Stimulated activated naive CD4-positive, alpha-beta T cell (primary cell): ENCODE data around the gene ZNF618.

ENCODE experiments used
- DNase-seq, 6 experiments: peaks; one replicate each; lab custom pipeline; 2025; lab: John Stamatoyannopoulos, UW

Gene ZNF618

DNA sequence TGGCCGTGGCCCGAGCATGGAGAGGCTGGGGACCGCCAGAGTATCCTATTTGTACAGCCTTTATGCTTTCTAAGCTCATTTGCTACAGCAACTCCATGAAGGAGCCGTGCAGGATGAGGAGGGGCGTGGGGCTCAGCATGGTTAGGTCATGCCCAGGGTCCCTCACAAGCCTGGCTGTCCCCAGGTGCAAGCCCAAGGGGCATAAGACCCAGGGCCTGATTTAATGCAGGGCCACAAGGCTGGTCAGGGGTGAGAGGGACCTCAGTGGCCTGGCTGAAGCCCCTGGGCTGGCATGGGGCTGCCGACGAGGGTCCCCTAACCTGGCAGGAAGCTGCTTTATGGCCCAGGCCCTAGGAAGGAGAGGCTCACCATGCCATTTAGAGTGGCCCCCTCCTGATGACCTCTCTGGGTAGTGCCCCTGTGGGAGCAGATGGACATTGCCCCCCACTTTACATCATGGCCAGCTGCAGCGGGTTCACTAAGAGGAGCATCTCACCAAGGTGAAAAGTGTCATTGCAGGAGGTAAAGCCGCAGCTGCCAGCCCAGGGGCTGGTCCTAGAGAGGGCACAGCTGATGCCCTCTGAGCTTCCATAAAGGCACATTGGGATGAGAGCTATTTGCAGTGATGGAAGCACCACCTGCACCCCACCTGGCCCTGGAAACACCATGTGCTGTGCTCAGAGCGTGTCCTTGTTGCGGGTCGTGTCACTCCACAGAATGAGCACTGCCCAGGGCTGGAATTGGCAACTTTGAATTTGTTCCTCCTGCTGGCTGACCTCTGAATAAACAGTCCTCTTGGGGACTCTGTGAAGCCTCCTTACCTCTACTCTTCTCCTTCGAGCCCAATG, 58.9 kb downstream of the ZNF618 start:
- DNase-seq: no peak

DNA sequence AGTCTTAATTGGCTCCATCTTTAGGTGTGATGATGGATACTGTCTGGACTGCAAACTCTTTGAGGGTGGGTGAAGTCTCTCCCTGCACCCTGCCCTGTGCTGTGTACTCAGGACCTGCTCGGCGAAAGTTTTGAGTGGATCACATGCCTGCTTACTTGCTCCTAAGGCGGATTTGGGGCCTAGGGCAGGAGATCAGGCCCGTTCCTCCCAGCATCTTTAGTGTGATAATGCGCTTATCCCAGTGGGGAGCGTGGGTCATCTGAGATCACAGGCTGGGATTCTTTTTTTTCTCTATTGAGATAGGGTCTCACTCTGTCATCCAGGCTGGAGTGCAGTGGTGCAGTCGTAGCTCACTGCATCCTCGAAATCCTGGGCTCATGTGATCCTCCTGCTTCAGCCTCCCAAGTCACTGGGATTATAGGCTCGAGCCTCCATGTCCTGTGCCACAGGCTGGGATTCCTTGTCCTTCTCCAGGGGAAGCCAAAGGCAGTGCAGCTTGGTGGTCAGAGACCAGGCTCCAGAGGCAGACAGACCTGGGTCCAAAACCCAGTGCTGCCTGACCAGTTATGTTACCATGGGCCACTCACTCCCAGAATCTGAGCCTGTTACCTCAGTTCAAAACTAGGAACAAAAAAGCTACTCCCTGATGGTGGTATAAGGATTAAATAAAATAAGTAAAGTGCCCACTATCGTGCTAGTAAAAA, 59.7 kb downstream of the ZNF618 start:
- no peak for DNase-seq

DNA sequence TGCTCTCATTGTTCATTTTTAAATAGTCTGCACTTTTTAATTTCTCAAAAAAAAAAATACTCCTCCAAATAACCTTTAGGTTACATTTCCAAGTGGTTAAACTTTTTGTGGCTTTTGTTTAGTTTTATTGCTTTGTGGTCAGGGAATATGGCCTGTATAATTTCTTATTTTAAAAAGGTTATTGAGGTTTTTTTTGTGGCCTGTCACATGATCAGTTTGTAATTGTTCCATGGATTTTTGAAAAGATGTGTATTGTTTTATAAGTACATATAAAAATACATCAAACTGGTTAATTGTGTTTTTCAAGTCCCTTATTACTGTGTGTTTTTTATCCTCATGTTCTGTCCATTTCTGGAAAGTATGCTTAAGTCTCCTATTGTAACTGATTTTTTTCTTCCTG, 64.0 kb downstream of the ZNF618 start:
- no peak for DNase-seq

DNA sequence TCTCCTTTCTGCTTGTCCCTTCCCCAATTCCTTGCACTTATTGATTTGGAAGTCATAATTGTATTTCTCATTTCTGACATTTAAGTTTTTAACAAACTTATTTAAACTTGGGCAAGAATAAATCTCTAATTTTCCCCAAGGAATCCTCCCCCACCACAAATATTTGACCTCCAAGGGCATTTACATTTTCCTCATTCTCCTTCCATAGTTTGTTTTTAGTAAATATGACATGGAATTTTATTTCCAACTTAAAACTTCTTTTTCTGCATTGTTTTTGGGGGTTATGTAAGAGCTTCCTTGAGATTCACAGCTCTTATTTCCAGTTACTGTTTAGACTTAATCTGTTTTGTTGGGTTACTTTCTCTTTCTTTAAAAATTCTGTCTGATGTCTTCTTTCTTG, 64.9 kb downstream of the ZNF618 start:
- DNase-seq: no peak

DNA sequence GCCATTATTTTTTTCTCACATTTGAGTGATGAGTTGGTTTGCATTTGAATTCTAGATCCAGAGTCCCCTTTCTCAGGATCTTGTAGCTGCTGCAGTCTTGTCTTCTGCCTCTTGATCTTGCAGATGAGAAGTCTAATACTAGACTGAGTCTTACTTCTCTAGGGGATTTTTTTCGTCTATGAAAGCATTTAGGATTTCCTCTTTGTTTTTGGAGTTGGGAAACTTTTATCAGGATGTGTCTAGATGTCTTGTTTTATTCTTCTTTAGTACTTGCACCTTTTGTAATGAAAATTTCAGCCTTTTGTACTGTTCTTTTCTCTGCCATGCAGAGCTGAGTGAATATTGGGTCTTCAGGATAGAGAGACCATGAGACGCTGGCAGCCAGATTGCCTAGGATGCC, 65.4 kb downstream of the ZNF618 start:
- DNase-seq: no peak

DNA sequence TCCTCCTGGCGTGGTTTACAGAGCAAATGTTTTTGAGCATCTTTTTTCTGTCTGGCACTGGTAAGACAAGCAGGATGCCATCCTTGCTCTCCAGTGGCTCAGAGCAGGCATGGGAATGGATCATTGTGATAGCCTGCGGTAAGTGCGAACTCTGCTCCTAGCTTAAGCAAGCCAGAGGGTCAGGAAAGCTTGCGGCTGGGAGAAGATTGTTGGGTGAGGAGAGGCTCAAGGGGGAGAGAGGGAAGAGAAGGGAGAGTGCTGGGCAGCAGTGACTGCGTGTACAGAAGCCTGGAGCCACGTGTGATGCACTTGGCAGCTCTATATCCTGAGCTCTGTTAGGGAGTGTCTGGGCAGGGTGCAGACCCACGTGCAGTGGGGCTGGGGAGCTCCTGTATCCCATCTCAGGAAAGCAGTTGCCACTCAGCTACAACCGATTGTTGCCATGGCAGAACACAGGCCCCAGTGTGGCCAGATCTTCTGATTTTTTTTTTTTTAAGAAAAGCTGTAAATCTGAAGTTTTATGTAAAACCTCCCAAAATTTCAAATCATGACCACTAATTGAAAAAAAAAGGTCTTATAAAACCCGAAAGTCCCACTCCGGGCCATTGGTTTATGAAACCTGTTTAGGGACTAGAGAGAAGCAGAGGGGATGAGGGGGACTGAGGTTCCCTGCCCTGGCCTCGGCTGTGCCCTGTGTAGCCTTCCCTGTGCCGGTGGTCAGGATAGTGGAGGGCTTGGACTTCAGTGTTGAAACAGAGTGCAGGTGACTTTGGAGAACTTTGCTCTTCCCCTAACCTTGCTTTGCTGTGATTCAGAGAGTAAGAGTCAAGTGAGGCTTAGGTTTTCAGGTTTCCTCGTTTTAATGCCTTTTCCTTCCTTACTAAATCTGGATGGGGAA, 67.3 kb downstream of the ZNF618 start:
- DNase-seq: no peak

DNA sequence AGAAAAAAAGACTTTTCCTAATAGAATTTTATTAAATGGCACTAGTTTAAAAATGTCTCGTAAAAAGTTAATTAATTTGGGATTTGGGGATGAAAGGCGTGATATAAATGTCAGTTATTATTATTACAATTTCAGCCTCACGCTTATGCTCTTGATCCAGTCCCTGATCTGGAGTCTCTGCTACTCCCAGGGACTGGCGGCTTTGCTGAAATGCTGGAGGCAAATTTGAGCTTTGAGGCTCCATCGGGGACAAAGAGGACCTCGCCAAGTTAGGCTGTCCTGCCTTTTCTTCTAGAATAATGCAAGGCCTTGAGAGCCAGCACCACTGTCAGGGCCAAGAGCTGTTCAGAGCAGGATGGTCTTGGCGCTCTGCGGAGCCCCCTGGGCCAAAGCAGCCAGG, 69.7 kb downstream of the ZNF618 start:
- no peak for DNase-seq

DNA sequence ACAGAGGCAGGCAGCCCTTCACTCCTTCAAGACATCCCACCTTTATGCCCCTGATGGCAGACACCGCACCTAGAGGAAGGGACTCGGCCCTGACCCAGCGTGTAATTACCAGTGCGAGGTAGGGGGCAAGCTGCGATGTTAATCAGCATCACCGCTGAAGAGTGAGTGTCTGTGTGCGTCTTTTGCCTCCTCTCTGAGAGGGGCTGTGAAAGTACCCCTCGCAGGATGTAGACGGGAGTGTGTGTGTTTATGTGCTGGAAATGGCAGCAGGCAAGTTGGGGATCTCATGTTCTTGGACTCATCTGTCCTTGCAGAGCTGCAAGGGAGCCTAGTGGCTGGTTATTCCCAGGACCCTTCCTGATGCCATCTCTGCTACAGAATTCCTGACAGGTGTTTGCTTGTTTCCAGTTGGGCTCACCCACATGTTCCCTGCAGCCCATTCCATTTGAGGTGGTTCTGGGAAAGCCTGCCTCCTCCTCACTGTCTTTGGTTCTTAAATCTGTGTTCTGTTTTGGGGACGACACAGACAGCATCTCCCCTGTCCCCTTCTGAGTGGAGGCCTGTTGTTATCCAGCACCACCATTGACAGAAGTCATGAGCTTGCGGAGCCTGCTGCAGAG, 70.5 kb downstream of the ZNF618 start:
- no peak for DNase-seq

DNA sequence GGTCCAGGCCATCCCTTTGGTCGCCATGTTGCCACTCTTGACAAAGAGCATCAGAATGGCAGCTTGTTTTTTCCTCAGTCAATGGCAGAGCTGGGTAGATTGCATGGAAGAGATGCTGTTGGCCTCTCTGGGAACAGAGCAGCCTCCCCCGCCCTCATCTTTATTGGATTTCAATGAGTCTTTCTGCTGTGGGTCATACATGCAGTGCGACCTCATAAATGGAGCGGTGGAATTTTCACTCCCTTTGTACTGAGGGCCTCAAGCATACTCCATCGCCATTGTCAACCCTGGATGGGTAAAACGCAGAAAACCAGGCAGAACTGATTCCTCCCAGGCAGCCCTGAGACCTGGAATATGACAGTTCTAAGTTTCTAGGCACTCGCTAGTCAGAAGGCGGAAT, 71.8 kb downstream of the ZNF618 start:
- no peak for DNase-seq

DNA sequence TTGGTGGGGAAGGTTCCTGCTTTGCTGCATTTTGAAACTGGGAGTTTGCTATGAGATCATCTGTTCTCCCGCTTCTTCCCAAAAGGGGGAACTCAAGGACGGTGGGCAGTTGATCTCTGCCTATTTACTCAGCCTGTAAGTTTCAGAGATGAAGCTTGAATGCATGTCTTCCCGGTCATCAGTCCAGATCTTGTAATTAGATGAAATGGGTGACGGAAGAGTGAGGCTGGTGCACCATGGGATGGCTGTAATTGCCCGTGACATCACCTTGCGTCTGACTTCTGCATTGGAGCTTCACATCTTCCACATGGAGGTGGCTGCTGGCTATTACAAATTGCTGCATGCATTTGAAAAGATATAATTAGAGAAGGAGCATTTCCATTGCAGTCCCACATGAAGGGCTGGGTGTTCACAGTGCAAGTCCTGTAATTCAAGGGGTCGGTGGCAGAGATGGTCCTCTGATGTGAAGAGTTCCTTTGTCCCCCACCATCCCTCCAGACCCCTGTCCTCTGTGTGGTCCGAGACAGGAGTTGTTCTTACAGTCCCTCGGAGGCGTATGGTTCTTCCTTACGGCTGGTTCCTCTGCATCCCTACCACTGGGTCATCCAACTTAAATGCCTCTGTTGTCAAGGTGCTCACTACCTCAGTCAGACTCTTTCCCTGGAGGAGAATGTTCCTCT, 72.9 kb downstream of the ZNF618 start:
- DNase-seq: no peak

DNA sequence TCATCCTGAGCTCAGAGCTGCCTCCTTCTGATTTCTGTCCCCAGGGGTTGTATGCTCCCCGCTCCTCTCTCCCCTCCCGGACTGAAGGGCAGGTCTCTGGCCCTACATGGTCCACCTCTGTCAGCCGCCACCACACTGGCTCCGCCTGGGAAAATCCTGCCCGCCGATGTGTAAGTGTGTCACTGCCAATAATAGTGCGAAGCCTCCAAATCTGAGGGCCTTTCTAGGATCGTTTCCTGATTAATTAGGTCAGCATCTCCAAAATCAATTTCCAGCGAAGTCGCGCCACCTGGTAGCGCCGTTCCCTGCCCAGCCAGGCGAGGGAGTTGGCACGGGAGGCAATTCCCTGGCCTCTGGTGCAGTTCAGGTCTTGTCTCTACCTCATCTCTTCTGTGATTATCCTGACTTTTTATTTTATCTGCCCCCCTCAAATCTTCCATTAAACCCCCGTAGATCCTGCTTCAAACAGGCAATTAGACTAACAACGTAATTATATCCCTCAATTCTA, 73.5 kb downstream of the ZNF618 start:
- DNase-seq: no peak

DNA sequence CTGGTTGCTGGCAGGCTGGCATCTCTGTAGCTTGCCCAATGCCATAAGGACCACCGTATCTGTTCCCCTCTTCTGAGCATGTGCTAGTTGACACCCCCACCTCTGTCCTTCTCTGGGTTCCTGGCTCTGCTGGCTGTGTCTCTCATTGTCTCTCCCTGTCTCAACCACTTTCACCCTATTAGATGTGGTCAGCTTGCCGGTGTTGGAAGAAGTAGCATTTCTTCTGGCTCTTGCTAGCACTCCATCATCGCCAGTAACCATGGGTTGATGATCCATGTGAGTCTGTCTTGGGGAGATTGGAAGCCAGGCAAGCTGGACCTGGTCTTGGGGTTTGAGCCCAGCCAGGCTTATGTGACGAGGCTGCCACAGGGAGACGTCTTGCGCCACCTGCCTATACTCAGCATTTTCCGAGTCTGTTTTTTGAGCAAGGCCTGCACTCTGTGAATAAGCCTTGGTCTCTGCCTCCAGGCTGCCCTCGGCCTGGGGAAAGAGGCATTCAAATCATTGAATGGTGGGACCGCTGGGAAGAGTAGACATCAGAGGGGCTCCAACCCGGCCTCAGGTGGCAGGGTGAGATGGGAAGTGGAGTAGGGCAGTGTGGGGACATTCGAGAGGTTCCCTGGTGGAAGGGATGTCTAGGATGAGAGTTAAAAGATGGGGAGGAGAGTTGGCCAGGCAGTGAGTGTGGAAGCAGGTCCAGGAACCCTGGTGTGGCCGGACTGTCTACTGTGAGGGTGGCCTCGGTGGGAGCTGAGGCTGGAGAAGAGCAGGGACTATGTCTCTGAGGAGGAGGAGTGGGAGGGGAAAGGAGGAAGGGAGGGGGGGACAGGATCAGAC, 74.3 kb downstream of the ZNF618 start:
- DNase-seq: no peak

DNA sequence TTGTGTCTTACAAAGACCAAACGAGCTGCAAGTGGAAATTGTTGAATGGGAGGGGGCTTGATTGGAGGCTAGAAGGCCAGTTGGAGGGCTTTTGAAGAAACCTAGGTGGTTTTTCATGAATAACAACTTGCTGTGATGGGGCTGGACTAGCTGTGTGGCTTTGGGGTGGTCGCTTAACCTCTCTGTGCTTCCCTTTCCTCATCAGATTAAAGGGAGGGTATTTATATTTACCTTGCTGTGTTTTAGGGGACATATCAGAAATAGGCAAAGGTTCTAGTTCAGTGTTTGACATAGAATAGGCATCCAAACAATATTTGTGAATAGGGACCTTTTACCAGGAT, 74.9 kb downstream of the ZNF618 start:
- DNase-seq: no peak

DNA sequence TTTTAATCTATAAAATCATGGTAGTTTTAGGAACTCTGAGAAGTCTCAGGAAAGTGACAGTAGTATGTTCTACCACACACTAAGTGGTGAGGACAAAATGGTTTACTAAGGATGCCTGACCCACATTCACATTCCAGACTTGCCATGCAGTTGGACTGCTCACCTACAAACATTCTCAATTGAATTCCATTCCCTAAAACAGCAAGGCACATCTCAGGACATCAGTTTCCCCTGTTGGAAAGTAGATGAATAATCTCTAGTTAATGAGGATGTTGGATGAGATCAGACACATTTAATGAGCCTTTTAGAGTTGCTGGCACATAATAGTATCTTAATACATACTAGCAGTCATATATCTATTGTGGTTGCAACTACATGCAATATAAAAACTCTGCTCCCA, 76.6 kb downstream of the ZNF618 start:
- DNase-seq: no peak

DNA sequence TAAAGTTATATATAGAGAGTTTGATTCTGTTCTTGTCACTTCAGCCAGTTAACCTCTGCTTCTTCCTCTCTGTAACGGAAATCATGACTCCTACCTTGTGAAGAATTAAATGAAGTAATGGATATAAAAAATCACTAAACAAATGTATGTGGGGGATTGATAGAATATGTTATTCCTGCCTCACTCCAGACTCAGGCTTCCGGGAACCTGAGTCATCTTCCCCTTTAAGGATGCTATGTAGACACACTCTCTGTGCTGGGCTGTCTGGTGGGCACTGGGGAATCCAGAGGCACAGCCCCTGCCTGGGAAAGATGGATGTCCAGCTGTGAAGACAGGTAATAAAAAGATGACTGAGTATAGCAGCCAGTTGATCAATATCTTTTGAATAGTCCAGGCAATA, 77.4 kb downstream of the ZNF618 start:
- DNase-seq: no peak

DNA sequence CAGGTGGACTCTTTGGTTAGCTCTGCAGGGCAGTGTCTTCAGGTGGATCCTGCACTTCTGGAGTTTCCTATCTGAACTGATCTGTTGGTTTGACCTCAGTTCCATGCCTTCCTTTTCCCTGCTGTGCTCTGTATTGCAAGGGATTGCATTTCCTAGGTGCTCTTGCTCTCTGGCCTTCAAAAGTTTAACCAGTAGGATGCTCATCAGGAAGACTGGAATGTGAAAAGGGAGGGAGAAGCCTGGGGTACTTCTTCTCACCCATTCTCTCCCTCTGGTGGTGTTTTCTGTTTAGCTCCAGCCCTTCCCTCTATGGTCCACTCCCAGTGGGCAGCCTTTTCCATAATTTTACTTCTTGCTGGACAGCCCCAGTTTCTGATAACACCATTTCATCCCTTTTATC, 78.5 kb downstream of the ZNF618 start:
- DNase-seq: no peak

DNA sequence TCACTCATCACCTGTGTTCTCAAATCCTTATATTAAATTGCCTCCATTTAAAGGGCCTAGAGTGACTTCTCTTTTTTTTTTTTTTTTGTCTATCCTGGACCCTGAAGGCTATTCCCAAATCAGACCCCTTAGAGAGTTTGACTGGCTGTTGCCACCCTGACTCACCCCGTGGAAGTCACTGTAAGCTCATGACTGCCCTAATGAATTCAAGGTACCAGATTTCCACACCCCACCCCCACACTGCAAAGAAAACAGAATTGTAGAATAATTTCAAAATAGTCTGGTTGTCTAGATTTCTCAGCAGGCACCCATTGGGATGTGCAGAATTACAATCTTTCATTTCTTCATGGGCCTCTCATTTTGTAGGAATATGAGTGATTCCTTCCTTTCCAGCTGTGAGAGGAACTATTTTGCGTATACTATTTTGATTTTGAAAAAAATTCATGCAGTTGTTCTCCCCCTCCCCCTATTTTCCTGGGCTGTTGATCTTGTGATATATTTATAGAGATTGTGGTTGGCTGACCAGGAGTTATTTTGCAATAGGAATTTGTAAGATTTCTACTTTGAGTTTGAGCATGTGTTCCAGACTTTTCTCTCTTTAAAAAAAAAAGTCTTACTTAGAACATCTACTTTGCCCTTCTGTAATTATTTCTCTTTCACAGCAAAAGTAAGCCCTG, 79.1 kb downstream of the ZNF618 start:
- no peak for DNase-seq

DNA sequence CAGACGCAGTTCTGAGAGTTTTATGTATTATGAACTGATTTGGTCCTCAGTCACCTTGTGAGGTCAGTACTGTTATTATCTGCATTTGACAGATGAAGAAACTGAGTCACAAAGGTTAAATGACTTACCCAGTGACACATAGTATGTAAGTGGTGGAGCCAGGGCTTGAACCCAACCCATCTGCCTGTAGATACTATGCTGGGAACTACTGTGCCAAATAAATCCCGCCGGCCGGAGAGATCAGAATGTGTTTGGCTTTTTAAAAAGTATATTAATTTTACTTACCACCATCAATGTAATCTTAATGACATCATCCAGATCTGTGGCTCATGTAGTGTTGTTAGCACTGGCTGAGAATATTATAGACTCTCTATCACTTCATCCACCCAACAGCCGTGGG, 80.8 kb downstream of the ZNF618 start:
- no peak for DNase-seq

DNA sequence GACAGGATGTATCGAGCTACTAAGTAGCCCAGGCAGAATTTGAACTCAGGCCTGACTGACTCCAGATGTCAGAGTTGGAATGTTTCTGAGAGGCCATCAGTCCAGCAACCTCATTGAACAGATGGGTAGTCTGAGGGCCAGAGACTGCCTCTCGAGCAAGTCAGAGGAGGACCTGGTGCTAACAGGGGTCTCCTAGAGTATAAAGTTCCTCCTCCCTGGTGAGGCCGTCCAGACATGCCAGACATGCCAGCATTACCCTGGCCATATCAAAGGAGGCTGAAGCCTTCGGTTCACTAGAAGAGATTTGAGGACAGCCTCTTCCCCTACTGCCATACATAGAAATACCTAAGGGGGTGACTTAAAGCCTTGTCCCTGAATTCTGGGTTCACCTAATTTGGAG, 81.2 kb downstream of the ZNF618 start:
- no peak for DNase-seq

DNA sequence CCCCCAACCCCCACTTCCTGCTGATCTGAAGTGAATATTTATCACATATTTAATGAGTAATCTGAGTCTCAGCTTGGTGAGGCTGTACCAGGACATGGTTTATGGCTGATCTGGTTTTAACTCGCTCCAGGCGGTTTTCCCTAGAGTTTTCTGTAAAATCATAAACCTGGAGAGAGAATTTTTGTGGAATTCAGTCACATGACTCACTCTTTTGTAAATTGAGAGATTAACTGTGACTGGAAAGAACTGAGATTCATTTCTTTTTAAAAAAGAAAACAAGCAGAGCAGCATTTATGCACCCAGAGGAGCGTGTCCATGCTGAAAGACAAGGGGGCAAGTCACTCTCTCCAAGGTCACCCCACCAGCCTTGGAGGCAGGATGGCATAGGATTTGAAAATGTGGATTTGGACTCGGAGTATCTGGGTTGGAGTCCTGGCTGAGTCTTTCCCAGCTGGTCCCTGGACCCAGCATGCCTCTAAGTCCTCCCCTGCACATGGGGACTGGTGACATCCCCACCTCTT, 81.8 kb downstream of the ZNF618 start:
- no peak for DNase-seq
